GOT3 (cell line): ENCODE data around the gene PPP1R14D.

Source experiments
- DNase-seq: peaks from one replicate; lab custom pipeline; 2025; ENCODE audit warnings: mixed read lengths; lab: John Stamatoyannopoulos, UW

Gene PPP1R14D

DNA sequence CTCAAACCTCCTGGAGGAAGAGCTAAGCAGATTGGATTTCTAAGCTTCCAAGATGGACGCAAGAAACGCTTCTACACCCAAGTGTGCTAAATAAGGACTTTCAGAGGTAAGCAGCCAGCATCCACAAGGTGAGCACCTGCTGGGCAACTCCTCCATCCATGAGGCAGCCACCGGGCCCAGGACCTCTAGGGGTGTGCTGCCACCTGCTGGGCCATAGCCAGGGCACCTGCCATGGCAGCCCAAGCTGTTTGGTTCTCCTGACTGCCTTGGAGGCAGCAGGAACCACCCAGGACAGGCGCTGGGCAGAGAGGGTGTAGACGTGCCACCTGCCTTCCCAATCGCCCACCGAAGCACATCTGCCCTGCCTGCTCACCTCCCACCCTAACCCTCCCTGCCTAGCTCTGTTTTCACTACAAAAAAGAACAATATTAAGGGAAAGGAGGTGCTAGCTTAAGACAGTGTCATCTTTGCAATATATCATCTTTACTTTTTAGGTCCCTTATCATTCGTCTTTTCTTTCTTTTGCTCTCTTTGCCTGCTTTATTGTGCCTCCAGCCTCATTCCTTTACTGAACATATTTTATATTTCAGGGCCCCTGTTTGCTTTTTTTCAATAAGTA lies 45.8 kb downstream of the PPP1R14D start:
- DNase-seq: no peak

- DNase-seq: no peak
Measured at GRCh38 chr15:40776537-40777141, 51.9 kb downstream of the PPP1R14D start.

GRCh38 chr15:40775740-40776536 lies 52.6 kb downstream of the PPP1R14D start:
- no peak for DNase-seq

GRCh38 chr15:40775007-40775406 lies 53.5 kb downstream of the PPP1R14D start:
- no peak for DNase-seq

- no peak for DNase-seq
Measured at GRCh38 chr15:40773902-40774301, 54.6 kb downstream of the PPP1R14D start.

DNA sequence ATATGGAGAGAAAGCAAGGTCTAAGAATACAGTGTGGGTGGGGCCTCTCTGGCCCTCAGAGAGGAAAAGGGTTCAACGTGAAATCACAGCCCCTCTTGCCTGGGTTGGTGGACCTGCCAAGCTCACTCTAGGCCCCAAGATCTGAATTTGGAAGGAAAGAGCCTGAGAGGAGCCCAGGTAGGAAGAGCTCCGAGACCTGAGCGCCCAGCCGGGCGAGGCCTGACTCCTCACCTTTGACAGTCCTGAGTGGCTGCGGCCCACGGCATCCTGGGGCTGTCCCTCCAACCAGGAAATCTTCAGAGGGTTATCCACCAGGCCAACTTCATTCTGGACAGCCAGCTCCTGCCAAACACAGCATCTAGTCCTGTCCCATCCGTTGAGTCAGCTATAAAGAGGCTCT lies 55.0 kb downstream of the PPP1R14D start:
- DNase-seq: no peak

GRCh38 chr15:40772014-40772413 lies 56.5 kb downstream of the PPP1R14D start:
- no peak for DNase-seq

- no peak for DNase-seq
Measured at GRCh38 chr15:40771242-40771641, 57.3 kb downstream of the PPP1R14D start.

GRCh38 chr15:40770147-40770721 lies 58.3 kb downstream of the PPP1R14D start:
- no peak for DNase-seq

- no peak for DNase-seq
Measured at GRCh38 chr15:40769274-40770146, 59.0 kb downstream of the PPP1R14D start, which contains the start of gene C15orf62. C15orf62 (plus strand) TSS chr15:40769980; CDS start chr15:40770496, 516 bp downstream.

- DNase-seq: no peak
Measured at GRCh38 chr15:40768521-40769273, 59.8 kb downstream of the PPP1R14D start.

- no peak for DNase-seq
Measured at GRCh38 chr15:40767838-40768500, 60.5 kb downstream of the PPP1R14D start.

DNA sequence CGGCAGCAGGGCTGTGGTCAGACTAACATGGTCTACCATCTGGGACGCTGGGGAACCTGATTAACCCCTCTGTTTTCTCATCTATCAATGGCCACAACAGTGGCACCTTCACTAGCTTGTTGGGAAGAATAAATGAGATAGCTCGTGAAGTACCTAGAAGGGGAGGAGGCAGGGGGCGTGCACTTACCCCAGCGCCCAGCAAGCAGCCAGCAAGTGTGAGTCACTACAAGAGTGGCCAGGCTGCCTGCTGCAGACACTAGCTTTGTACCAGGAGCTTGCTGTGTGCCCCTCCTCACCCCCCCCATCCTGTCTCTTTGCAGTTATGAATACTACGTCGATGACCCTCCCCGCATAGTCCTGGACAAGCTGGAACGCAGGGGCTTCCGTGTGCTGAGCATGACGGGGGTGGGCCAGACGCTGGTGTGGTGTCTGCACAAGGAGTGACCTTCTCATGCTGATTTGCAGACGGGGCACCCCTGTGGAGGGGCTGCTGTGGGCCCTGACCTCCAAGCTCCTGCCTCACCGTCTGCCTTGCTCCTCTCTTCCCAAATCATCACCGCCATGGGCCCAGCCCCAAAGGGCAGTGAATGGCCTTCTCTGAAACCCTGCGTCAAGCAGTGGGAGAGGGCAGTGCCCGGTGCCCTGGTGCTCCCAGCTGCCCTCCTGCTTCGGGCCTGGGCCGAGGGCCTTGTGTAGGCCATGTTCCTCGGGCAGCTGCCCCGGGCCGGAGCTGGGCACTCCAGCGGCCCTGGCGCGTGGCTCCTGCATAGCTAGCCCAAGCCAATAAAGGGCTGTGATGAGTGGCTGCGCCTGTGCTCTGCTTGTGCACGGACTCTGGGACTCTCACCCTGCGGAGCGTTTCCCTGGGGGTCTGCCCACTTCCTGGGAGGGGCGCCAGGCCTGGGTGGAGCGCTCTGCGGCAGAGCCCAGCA lies 61.3 kb downstream of the PPP1R14D start:
- no peak for DNase-seq

- DNase-seq: no peak
Measured at GRCh38 chr15:40766194-40766815, 62.2 kb downstream of the PPP1R14D start.
